Caco-2 (cell line): Measurements from ENCODE around the gene CNIH1. TPM values are rescaled to one million over a fixed set of nuclear protein-coding genes. Genes with fewer than 3 reads are reported as not detected.
"Not testable (repeated sequence)": the region's sequence is repeated elsewhere in the genome, so short reads cannot be mapped to it uniquely, and the experiment has no call there.

ENCODE experiments used
- BruUV-seq: library from RNA; stranded (reverse); fragments of 400-500 nt; replicated peaks from 2 replicates; lab custom pipeline; 2021; lab: Mats Ljungman, UMichigan
- CTCF ChIA-PET: fragments of 300-600 bp; sonication (Branson Sonifier 250); formaldehyde crosslinking; loops from one replicate; lab custom pipeline; 2022; ENCODE audit warnings: antibody characterized with exemption; lab: Charles Lee
- POLR2A ChIA-PET: fragments of 300-600 bp; sonication (Branson Sonifier 250); formaldehyde crosslinking; loops from one replicate; lab custom pipeline; 2022; ENCODE audit warnings: antibody characterized with exemption; lab: Charles Lee
- DNase-seq, 2 experiments: peaks; one replicate each; pipeline versions ENCODE4 v3.0.0 to v3.0.0-alpha.2; 2020 to 2022
- H3K27me3 ChIP-seq: replicated peaks from 2 replicates; pipeline ENCODE4 v1.6.0; 2011; ENCODE audit warnings: low read length; ENCODE audit not compliant: control insufficient read depth, insufficient read depth
- H3K36me3 ChIP-seq: 2 replicates; pipeline ENCODE4 v1.5.1; 2011; ENCODE audit warnings: low read length; ENCODE audit not compliant: control insufficient read depth, insufficient read depth
- H3K4me1 ChIP-seq: fragments of 250-450 bp; sonication (Bioruptor Pico); 2 replicates; pipeline ENCODE4 v1.5.1; 2020; ENCODE audit warnings: mild to moderate bottlenecking
- H3K4me3 ChIP-seq: 2 replicates; pipeline ENCODE4 v1.5.1; 2011; ENCODE audit warnings: low read depth, mild to moderate bottlenecking, control low read depth, low read length
- H3K9me3 ChIP-seq: fragments of 250-450 bp; sonication (Bioruptor Pico); 2 replicates; pipeline ENCODE4 v1.5.1; 2020; ENCODE audit warnings: mild to moderate bottlenecking, moderate library complexity
- H3K27ac Mint-ChIP-seq: one replicate; pipeline ENCODE4 v1.8.0; 2022; ENCODE audit warnings: mixed read lengths; ENCODE audit not compliant: unreplicated experiment
- H3K27me3 Mint-ChIP-seq: one replicate; pipeline ENCODE4 v1.8.0; 2022; ENCODE audit warnings: mixed read lengths; ENCODE audit not compliant: insufficient read depth, unreplicated experiment
- H3K36me3 Mint-ChIP-seq: one replicate; pipeline ENCODE4 v1.8.0; 2022; ENCODE audit warnings: mild to moderate bottlenecking, mixed read lengths; ENCODE audit not compliant: insufficient read depth, unreplicated experiment
- H3K4me1 Mint-ChIP-seq: one replicate; pipeline ENCODE4 v1.8.0; 2022; ENCODE audit warnings: low read depth, mixed read lengths; ENCODE audit not compliant: unreplicated experiment
- H3K4me3 Mint-ChIP-seq: one replicate; pipeline ENCODE4 v1.8.0; 2022; ENCODE audit warnings: mild to moderate bottlenecking, moderate library complexity, mixed read lengths; ENCODE audit not compliant: unreplicated experiment
- H3K9me3 Mint-ChIP-seq: one replicate; pipeline ENCODE4 v1.8.0; 2022; ENCODE audit warnings: mixed read lengths; ENCODE audit not compliant: unreplicated experiment
- CTCF ChIP-seq, 2 experiments: fragments of 200-600 bp in 1 of 2; IDR thresholded peaks; 1 replicate in 1 of 2; 2 replicates in 1 of 2; pipeline versions ENCODE4 v1.5.1 to v1.8.0; 2011 to 2022; ENCODE audit warnings: antibody characterized with exemption in 1 of 2, control low read depth in 1 of 2, inconsistent platforms in 1 of 2, low read depth in 1 of 2, low read length in 1 of 2, mild to moderate bottlenecking in 1 of 2, moderate library complexity in 1 of 2; ENCODE audit not compliant: insufficient read depth in 1 of 2, severe bottlenecking in 1 of 2, unreplicated experiment in 1 of 2
- intact Hi-C: fragments of 100-400 bp; cut with micrococcal nuclease; formaldehyde crosslinking; loops from one replicate; pipeline ENCODE4 v1.10.0; 2022; ENCODE audit not compliant: unreplicated experiment
- total RNA-seq: library from RNA; stranded (reverse); gene quantifications from 2 replicates; pipeline ENCODE4 v1.2.3, GENCODE V29; 2022

CNIH1 gene
- total RNA-seq, 1 experiment from 2014 or later: 164 TPM

GRCh38 chr14:54457609-54457996 is 16.4 kb upstream of the CNIH1 start:
- H3K9me3 ChIP-seq: peaks cover 15% of the 10 kb centered on the region
- Mint-ChIP-seq H3K4me1 (no peaks in the 10 kb centered on the region), H3K4me3 (no peak overlapping the region), H3K9me3 (peaks cover 15% of the 10 kb centered on the region), H3K27ac (no peak overlapping the region), H3K27me3 (no peaks in the 10 kb centered on the region), H3K36me3 (no peaks in the 10 kb centered on the region)
- ChIA-PET CTCF (no interaction called here), POLR2A (no interaction called here)
- H3K4me3 ChIP-seq: no peak overlapping the region
- no TSS peak for BruUV-seq
- intact Hi-C loops: no loop called here
- H3K27me3 ChIP-seq: no peaks in the 10 kb centered on the region
- no peaks in the 10 kb centered on the region for H3K4me1 ChIP-seq
- H3K36me3 ChIP-seq: no peaks in the 10 kb centered on the region
- TF ChIP-seq CTCF (IDR thresholded peaks at IDR 0.05; ENCODE audit: insufficient read depth in 1 of 2, low read depth in 1 of 2, low read length in 1 of 2, severe bottlenecking in 1 of 2, unreplicated experiment in 1 of 2): no peak
- no peak for DNase-seq

- H3K36me3 ChIP-seq, CTCF ChIA-PET, DNase-seq, H3K36me3 Mint-ChIP-seq, H3K4me1 Mint-ChIP-seq, H3K27me3 ChIP-seq, H3K4me3 Mint-ChIP-seq, POLR2A ChIA-PET, intact Hi-C loops, H3K27ac Mint-ChIP-seq, H3K4me3 ChIP-seq, H3K4me1 ChIP-seq, BruUV-seq, H3K27me3 Mint-ChIP-seq: not testable (repeated sequence)
- H3K9me3 Mint-ChIP-seq: peaks cover 15% of the 10 kb centered on the region
- H3K9me3 ChIP-seq: peaks cover 15% of the 10 kb centered on the region
Observed at GRCh38 chr14:54456820-54457608, 15.8 kb upstream of the CNIH1 start.

- H3K9me3 Mint-ChIP-seq: peaks cover 15% of the 10 kb centered on the region
Observed at GRCh38 chr14:54455363-54455762, 14.2 kb upstream of the CNIH1 start.

GRCh38 chr14:54453990-54454389 is 12.8 kb upstream of the CNIH1 start:
- H3K4me1 ChIP-seq, H3K9me3 ChIP-seq, H3K27me3 ChIP-seq, DNase-seq, H3K27ac Mint-ChIP-seq, H3K4me3 ChIP-seq, H3K4me1 Mint-ChIP-seq, CTCF ChIA-PET, intact Hi-C loops, H3K4me3 Mint-ChIP-seq, BruUV-seq, POLR2A ChIA-PET, H3K36me3 ChIP-seq, H3K27me3 Mint-ChIP-seq, H3K36me3 Mint-ChIP-seq: not testable (repeated sequence)
- H3K9me3 Mint-ChIP-seq: peaks cover 12% of the 10 kb centered on the region

More at GRCh38 chr14:54455363-54455762, 14.2 kb upstream of the CNIH1 start:
- no peak for TF ChIP-seq CTCF (IDR thresholded peaks at IDR 0.05; ENCODE audit: insufficient read depth in 1 of 2, low read depth in 1 of 2, low read length in 1 of 2, severe bottlenecking in 1 of 2, unreplicated experiment in 1 of 2)
- no peak for DNase-seq
- Histone ChIP-seq H3K27me3 (no peaks in the 10 kb centered on the region), H3K9me3 (peaks cover 15% of the 10 kb centered on the region), H3K36me3 (no peaks in the 10 kb centered on the region), H3K4me3 (no peak overlapping the region), H3K4me1 (no peaks in the 10 kb centered on the region)
- POLR2A ChIA-PET: no interaction called here
- H3K4me3 Mint-ChIP-seq: no peak overlapping the region
- H3K27ac Mint-ChIP-seq: no peak overlapping the region
- BruUV-seq: no TSS peak
- intact Hi-C loops: no loop called here
- CTCF ChIA-PET: interaction anchor here (0.7 kb wide), 1 partner anchor 320 kb away, joined by 3 read pairs; no protein-coding TSS in a partner anchor
- no peaks in the 10 kb centered on the region for H3K4me1 Mint-ChIP-seq
- no peaks in the 10 kb centered on the region for H3K36me3 Mint-ChIP-seq
- H3K27me3 Mint-ChIP-seq: no peaks in the 10 kb centered on the region
